K562 treated with DMSO at 1 percent for 12 hours (cell line): ENCODE results near the gene SCN9A. TPM values are rescaled to one million over a fixed set of nuclear protein-coding genes. Genes with fewer than 3 reads are reported as not detected.

ENCODE experiments used
- total RNA-seq: library from RNA; unstranded; fragments of 300-600 nt; gene quantifications from 2 replicates; pipeline ENCODE4 v1.2.3, GENCODE V29; 2022; ENCODE audit not compliant: insufficient read depth

SCN9A gene
- total RNA-seq = 5.0 and 22.8 TPM in 2 replicates

GRCh38 chr2:166375736-166376487 lies at the start of gene SCN9A:
Gene SCN9A, minus strand, starts transcription at chr2:166375944. Its CDS starts 64,188 bp downstream, at chr2:166311756.

Other genes starting within 250 kb of the SCN9A start
- gene SCN1A, start 247.9 kb downstream of the SCN9A start, total RNA-seq = not detected in 2 replicates
- gene SCN7A, start 118.3 kb upstream of the SCN9A start, total RNA-seq = not detected in 2 replicates